ENCODE results near the gene RSRC1. TPM values are rescaled to one million over a fixed set of nuclear protein-coding genes. Genes with fewer than 3 reads are reported as not detected.

Gene RSRC1
- total and polyA plus RNA-seq, 2 of the 13 experiments (the other 11 are each of a cell fraction or from before 2014, with no cell fraction given), result 4.9 to 63.0 TPM

DNA sequence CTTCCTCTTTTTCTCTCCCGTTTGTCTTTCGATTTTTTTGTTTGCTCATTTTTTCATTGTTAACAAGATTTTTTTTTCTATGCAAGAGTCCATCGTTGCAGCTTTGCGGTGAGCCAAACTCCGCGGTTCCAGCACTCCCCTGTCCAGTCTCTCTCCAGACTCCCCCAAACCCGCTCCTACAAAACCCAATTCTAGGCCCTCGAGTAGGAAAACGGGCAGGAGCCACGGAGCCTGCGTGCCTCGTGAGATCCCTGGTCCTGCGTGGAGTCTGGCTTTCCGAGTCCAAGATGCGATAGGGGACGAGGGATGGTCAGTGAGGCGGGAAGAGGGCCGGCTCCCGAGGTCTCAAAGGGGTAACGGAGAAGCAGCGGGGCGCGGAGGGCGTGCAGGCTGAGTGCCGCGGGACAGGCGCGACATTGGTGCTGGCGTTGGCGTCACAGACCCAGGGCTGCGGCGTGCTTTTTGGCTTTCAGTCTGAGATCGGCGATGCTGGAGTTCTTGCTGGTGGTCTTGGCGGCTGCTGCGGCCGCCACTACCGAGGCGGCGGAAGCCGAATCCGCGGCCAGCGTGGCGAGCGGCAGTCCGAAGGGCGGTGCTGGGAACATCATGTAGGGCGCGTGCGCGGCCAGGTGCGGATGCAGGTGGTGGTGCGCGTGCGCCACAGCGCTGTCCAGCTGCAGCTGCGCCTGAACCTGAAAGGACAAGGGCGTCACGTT lies 12.1 kb upstream of the RSRC1 start (continued):
- TF ChIP-seq, protein P1, sequence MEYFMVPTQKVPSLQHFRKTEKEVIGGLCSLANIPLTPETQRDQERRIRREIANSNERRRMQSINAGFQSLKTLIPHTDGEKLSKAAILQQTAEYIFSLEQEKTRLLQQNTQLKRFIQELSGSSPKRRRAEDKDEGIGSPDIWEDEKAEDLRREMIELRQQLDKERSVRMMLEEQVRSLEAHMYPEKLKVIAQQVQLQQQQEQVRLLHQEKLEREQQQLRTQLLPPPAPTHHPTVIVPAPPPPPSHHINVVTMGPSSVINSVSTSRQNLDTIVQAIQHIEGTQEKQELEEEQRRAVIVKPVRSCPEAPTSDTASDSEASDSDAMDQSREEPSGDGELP (IDR thresholded peaks at IDR 0.05; ENCODE audit: borderline replicate concordance, low read depth), result peak; percentile 31; the same call in 1 of the 2 replicates
- TF ChIP-seq HOXA3 (CRISPR knock-in tag; IDR thresholded peaks at IDR 0.05), result peak; percentile 80
- TF ChIP-seq ZSCAN29 (CRISPR knock-in tag; conservative IDR thresholded peaks at IDR 0.05), result 0 out of 2 replicates have a peak, but pooled peaks have one; percentile 36
- no peak for TF ChIP-seq MAZ (IDR thresholded peaks at IDR 0.05; ENCODE audit: borderline replicate concordance, low read depth, low read length)
- peak; percentile 87 for TF ChIP-seq MAZ (CRISPR knock-in tag; IDR thresholded peaks at IDR 0.05; ENCODE audit: low read depth)
- no peak for TF ChIP-seq STAG1 (CRISPR knock-in tag; IDR thresholded peaks at IDR 0.05)
- no peak; the same call in 1 of the 2 replicates for TF ChIP-seq GATA4 (IDR thresholded peaks at IDR 0.05; ENCODE audit: borderline replicate concordance, low read depth)
- peak; percentile 94 for TF ChIP-seq ERF (CRISPR knock-in tag; IDR thresholded peaks at IDR 0.05)
- peak; percentile 89 for TF ChIP-seq MYC (CRISPR knock-in tag; IDR thresholded peaks at IDR 0.05; ENCODE audit: borderline replicate concordance)
- TF ChIP-seq, protein P2, sequence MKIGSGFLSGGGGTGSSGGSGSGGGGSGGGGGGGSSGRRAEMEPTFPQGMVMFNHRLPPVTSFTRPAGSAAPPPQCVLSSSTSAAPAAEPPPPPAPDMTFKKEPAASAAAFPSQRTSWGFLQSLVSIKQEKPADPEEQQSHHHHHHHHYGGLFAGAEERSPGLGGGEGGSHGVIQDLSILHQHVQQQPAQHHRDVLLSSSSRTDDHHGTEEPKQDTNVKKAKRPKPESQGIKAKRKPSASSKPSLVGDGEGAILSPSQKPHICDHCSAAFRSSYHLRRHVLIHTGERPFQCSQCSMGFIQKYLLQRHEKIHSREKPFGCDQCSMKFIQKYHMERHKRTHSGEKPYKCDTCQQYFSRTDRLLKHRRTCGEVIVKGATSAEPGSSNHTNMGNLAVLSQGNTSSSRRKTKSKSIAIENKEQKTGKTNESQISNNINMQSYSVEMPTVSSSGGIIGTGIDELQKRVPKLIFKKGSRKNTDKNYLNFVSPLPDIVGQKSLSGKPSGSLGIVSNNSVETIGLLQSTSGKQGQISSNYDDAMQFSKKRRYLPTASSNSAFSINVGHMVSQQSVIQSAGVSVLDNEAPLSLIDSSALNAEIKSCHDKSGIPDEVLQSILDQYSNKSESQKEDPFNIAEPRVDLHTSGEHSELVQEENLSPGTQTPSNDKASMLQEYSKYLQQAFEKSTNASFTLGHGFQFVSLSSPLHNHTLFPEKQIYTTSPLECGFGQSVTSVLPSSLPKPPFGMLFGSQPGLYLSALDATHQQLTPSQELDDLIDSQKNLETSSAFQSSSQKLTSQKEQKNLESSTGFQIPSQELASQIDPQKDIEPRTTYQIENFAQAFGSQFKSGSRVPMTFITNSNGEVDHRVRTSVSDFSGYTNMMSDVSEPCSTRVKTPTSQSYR (CRISPR knock-in tag; IDR thresholded peaks at IDR 0.05; ENCODE audit: borderline replicate concordance), result peak; percentile 58; the same call in 1 of the 2 replicates
- no peak; the same call in 1 of the 2 replicates for TF ChIP-seq NFYB (CRISPR knock-in tag; IDR thresholded peaks at IDR 0.05)
- TF ChIP-seq PCBP2 (optimal IDR thresholded peaks at IDR 0.05; ENCODE audit: low read depth, low read length, poor library complexity, severe bottlenecking), result no peak
- peak; percentile 78; the same call in 1 of the 2 replicates for TF ChIP-seq BRD4 (CRISPR knock-in tag; IDR thresholded peaks at IDR 0.05)
- peak; percentile 85; the same call in 1 of the 2 replicates for TF ChIP-seq ZNF224 (CRISPR knock-in tag; IDR thresholded peaks at IDR 0.05)
- peak; percentile 70; the same call in 1 of the 2 replicates for TF ChIP-seq GATAD1 (CRISPR knock-in tag; IDR thresholded peaks at IDR 0.05)
- TF ChIP-seq ZNF781 (CRISPR knock-in tag; IDR thresholded peaks at IDR 0.05; ENCODE audit: borderline replicate concordance, not compliant biosample characterization), result peak; percentile 96
- TF ChIP-seq ZNF232 (CRISPR knock-in tag; IDR thresholded peaks at IDR 0.05; ENCODE audit: borderline replicate concordance), result peak; percentile 95
- no peak for TF ChIP-seq ZNF850 (CRISPR knock-in tag; conservative IDR thresholded peaks at IDR 0.05)
- TF ChIP-seq HMGA1 (CRISPR knock-in tag; conservative IDR thresholded peaks at IDR 0.05), result no peak
- peak; percentile 63 for TF ChIP-seq ZNF205 (CRISPR knock-in tag; IDR thresholded peaks at IDR 0.05)
- 0 out of 2 replicates have a peak, but pooled peaks have one; percentile 80 for TF ChIP-seq ZFAT (CRISPR knock-in tag; conservative IDR thresholded peaks at IDR 0.05)
- TF ChIP-seq ZNF484 (CRISPR knock-in tag; IDR thresholded peaks at IDR 0.05; ENCODE audit: borderline replicate concordance, low read depth), result no peak; the same call in 1 of the 2 replicates
- TF ChIP-seq MIER2 (CRISPR knock-in tag; IDR thresholded peaks at IDR 0.05), result peak; percentile 98
- TF ChIP-seq HOXD1 (CRISPR knock-in tag; IDR thresholded peaks at IDR 0.05), result peak; percentile 91
- TF ChIP-seq, protein P3, sequence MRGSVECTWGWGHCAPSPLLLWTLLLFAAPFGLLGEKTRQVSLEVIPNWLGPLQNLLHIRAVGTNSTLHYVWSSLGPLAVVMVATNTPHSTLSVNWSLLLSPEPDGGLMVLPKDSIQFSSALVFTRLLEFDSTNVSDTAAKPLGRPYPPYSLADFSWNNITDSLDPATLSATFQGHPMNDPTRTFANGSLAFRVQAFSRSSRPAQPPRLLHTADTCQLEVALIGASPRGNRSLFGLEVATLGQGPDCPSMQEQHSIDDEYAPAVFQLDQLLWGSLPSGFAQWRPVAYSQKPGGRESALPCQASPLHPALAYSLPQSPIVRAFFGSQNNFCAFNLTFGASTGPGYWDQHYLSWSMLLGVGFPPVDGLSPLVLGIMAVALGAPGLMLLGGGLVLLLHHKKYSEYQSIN (CRISPR knock-in tag; IDR thresholded peaks at IDR 0.05; ENCODE audit: borderline replicate concordance), result no peak
- 0 out of 2 replicates have a peak, but pooled peaks have one; percentile 41 for TF ChIP-seq ZMYM3 (CRISPR knock-in tag; IDR thresholded peaks at IDR 0.05)
- TF ChIP-seq ZNF772 (CRISPR knock-in tag; IDR thresholded peaks at IDR 0.05), result peak; percentile 75; the same call in 1 of the 2 replicates

All from HepG2 (cell line).